AG10803 (cell line): Measurements from ENCODE around the gene UGT1A8.
"Not testable (repeated sequence)": the region's sequence is repeated elsewhere in the genome, so short reads cannot be mapped to it uniquely, and the experiment has no call there.

ENCODE experiments used
- DNase-seq: peaks from one replicate; pipeline ENCODE4 v3.0.0; 2010; ENCODE audit warnings: low read depth
- H3K4me3 ChIP-seq: 2 replicates; pipeline ENCODE4 v1.5.1; 2011; ENCODE audit warnings: mild to moderate bottlenecking, low read length, control low read depth
- CTCF ChIP-seq: conservative IDR thresholded peaks from 2 replicates; pipeline ENCODE4 v1.5.1; 2011; ENCODE audit warnings: mild to moderate bottlenecking, low read length, control low read depth, inconsistent platforms

Gene UGT1A8

GRCh38 chr2:233698740-233699139 lies 81.3 kb downstream of the UGT1A8 start:
- no peak for TF ChIP-seq CTCF
- no peak for DNase-seq
- H3K4me3 ChIP-seq: no peak overlapping the region

GRCh38 chr2:233699424-233700027 lies 82.1 kb downstream of the UGT1A8 start:
- no peak for TF ChIP-seq CTCF
- DNase-seq: no peak
- H3K4me3 ChIP-seq: no peak overlapping the region

DNA sequence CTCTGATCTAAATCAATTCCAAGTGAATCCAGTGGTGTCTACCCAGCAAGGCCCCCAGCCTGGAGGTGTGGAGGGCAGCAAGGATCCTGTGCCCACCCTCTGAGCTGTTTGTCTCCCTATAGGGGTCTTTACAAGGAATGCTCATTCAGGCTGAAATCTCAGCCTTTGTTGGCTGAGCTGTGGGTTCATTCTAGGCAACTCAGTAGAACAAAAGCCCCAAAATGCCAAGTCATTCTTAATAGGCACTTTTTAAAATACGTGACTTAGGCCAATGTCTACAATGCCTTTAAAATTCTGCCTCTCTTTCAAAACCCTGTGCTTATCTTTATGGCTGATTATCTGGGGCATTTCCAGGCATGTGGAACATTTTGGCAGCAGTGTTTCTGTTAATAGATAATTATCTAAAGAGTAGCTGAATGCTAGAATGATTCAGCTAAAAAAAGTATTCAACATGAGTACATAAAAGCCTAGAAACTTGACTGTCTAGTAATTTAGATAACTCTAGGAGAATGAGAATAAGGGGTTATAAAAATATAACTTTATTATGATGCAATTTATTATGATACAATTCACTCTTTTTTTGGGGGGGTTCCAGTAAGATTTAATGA lies 82.7 kb downstream of the UGT1A8 start:
- no peak for TF ChIP-seq CTCF
- peak; percentile 17 for DNase-seq
- no peak overlapping the region for H3K4me3 ChIP-seq

DNA sequence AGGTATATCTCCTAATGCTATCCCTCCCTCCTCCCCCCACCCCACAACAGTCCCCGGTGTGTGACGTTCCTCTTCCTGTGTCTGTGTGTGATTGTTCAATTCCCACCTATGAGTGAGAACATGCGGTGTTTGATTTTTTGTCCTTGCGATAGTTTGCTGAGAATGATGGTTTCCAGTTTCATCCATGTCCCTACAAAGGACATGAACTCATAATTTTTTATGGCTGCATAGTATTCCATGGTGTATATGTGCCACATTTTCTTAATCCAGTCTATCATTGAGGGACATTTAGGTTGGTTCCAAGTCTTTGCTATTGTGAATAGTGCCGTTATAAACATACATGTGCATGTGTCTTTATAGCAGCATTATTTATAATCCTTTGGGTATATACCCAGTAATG lies 83.4 kb downstream of the UGT1A8 start:
- H3K4me3 ChIP-seq, DNase-seq: not testable (repeated sequence)

DNA sequence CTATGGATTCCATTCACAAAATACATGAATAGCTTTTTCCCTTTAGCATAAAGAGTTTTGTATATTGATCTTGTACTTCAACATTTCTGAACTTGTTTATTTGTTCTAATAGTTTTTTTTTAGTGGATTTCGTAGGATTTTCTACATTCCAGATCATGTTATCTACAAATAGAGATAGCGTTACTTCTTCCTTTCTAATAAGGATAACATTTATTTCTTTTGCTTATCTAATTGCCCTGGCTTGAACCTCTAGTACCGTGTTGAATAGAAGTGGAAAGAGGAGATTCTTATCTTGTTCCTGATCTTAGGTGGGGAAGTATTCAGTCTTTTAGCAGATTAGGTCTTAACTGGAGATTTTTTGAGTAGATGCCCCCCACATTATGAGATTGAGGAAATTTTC lies 84.8 kb downstream of the UGT1A8 start:
- H3K4me3 ChIP-seq: no peak overlapping the region
- DNase-seq: no peak

DNA sequence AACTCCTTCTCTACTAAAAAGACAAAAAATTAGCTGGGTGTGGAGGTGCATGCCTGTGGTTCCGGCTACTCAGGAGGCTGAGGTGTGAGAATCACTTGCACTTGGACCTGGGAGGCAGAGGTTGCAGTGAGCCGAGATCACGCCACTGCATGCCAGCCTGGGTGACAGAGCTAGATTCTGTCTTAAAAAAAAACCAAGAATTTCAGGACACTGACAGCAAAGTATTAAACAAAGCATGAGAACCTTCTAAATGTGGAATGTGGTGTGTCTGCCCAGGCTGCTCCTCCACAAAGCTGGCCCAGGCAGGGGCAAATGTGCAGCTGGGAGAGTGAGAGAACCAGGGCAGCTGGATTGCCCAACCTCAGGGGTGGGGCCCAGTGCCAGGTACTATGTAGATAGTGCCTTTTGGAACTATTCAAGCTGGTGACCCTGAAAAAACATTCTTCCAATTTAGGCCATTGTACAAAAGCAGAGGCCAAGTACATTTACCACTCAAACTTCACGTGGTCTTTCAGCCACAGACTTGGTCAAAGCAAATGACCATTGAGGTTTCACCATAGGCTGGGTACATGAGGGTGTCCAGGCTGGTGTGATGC lies 88.6 kb downstream of the UGT1A8 start:
- no peak overlapping the region for H3K4me3 ChIP-seq
- no peak for TF ChIP-seq CTCF
- DNase-seq: peak; percentile 20

More for the DNA sequence above, 84.8 kb downstream of the UGT1A8 start:
- TF ChIP-seq CTCF: no peak

DNA sequence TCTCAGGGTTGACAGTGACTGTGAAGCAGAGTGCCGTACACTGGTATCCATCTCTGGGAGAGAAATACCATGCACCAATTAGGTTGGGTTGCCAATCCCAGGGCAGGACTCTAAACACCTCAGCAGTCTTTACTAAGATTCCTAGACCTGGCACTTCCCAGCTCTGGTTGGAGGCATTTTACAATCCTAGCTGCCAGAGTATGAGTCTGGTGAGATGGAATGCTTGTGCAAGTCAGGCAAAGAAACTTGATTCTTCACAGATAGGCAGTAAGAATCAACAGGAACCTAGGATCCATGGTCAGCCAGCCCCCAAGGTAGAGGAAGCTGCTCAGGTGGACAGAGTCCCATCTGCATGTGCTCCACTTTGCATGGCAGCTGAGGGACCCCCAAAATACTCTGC lies 89.3 kb downstream of the UGT1A8 start:
- DNase-seq: peak; percentile 20
- TF ChIP-seq CTCF: no peak
- no peak overlapping the region for H3K4me3 ChIP-seq
